Mucosa of stomach (tissue), 1 donor: ENCODE results near the gene BTLA.

ENCODE experiments used
- H3K27me3 ChIP-seq: one replicate; pipeline ENCODE4 v1.7.0; 2013; ENCODE audit warnings: mild to moderate bottlenecking, low read length; ENCODE audit not compliant: control insufficient read depth, insufficient read depth
- H3K36me3 ChIP-seq: one replicate; pipeline ENCODE4 v1.7.0; 2013; ENCODE audit warnings: low read length; ENCODE audit not compliant: control insufficient read depth, insufficient read depth
- H3K4me1 ChIP-seq: one replicate; pipeline ENCODE4 v1.7.0; 2013; ENCODE audit warnings: mild to moderate bottlenecking, low read length; ENCODE audit not compliant: control insufficient read depth, insufficient read depth
- H3K4me3 ChIP-seq: one replicate; pipeline ENCODE4 v1.7.0; 2013; ENCODE audit warnings: low read length
- H3K9ac ChIP-seq: one replicate; pipeline ENCODE4 v1.7.0; 2013; ENCODE audit warnings: mild to moderate bottlenecking, low read length, moderate library complexity
- H3K9me3 ChIP-seq: one replicate; pipeline ENCODE4 v1.7.0; 2013; ENCODE audit warnings: mild to moderate bottlenecking, low read length, moderate library complexity; ENCODE audit not compliant: control insufficient read depth
- donor health status: Pancreatic carcinoma.

Gene BTLA

GRCh38 chr3:112486811-112487505 lies 12.3 kb downstream of the BTLA start:
- Histone ChIP-seq H3K27me3 (no peaks in the 10 kb centered on the region), H3K9me3 (no peaks in the 10 kb centered on the region)

GRCh38 chr3:112484352-112484751 lies 14.9 kb downstream of the BTLA start:
- Histone ChIP-seq H3K4me1 (no peaks in the 10 kb centered on the region), H3K36me3 (no peaks in the 10 kb centered on the region), H3K4me3 (no peak overlapping the region), H3K27me3 (no peaks in the 10 kb centered on the region), H3K9ac (no peak overlapping the region), H3K9me3 (no peaks in the 10 kb centered on the region)

More at GRCh38 chr3:112486811-112487505, 12.3 kb downstream of the BTLA start:
- Histone ChIP-seq H3K4me1 (no peaks in the 10 kb centered on the region), H3K9ac (no peak overlapping the region), H3K36me3 (no peaks in the 10 kb centered on the region), H3K4me3 (no peak overlapping the region)

- no peaks in the 10 kb centered on the region for H3K9me3 ChIP-seq
- no peaks in the 10 kb centered on the region for H3K27me3 ChIP-seq
- no peak overlapping the region for H3K9ac ChIP-seq
- no peak overlapping the region for H3K4me3 ChIP-seq
- H3K4me1 ChIP-seq: no peaks in the 10 kb centered on the region
- no peaks in the 10 kb centered on the region for H3K36me3 ChIP-seq
Measured at GRCh38 chr3:112482675-112483074, 16.6 kb downstream of the BTLA start.

- no peaks in the 10 kb centered on the region for H3K27me3 ChIP-seq
- H3K9me3 ChIP-seq: no peaks in the 10 kb centered on the region
- H3K4me3 ChIP-seq: no peak overlapping the region
- H3K36me3 ChIP-seq: no peaks in the 10 kb centered on the region
- no peak overlapping the region for H3K9ac ChIP-seq
- H3K4me1 ChIP-seq: no peaks in the 10 kb centered on the region
Measured at GRCh38 chr3:112481302-112481721, 18.0 kb downstream of the BTLA start.

- Histone ChIP-seq H3K4me3 (no peak overlapping the region), H3K9ac (no peak overlapping the region), H3K27me3 (no peaks in the 10 kb centered on the region), H3K9me3 (no peaks in the 10 kb centered on the region), H3K36me3 (no peaks in the 10 kb centered on the region), H3K4me1 (no peaks in the 10 kb centered on the region)
Measured at GRCh38 chr3:112477891-112478290, 21.4 kb downstream of the BTLA start.

- no peak overlapping the region for H3K9ac ChIP-seq
- no peaks in the 10 kb centered on the region for H3K4me1 ChIP-seq
- no peaks in the 10 kb centered on the region for H3K9me3 ChIP-seq
- H3K36me3 ChIP-seq: no peaks in the 10 kb centered on the region
- no peak overlapping the region for H3K4me3 ChIP-seq
- no peaks in the 10 kb centered on the region for H3K27me3 ChIP-seq
Measured at GRCh38 chr3:112476346-112476745, 22.9 kb downstream of the BTLA start.

GRCh38 chr3:112474796-112475195 lies 24.5 kb downstream of the BTLA start:
- no peak overlapping the region for H3K9ac ChIP-seq
- H3K36me3 ChIP-seq: no peaks in the 10 kb centered on the region
- no peak overlapping the region for H3K4me3 ChIP-seq
- H3K4me1 ChIP-seq: no peaks in the 10 kb centered on the region
- no peaks in the 10 kb centered on the region for H3K9me3 ChIP-seq
- H3K27me3 ChIP-seq: no peaks in the 10 kb centered on the region

GRCh38 chr3:112472691-112473090 lies 26.6 kb downstream of the BTLA start:
- Histone ChIP-seq H3K4me1 (no peaks in the 10 kb centered on the region), H3K9ac (no peak overlapping the region), H3K36me3 (no peaks in the 10 kb centered on the region), H3K4me3 (no peak overlapping the region), H3K9me3 (no peaks in the 10 kb centered on the region), H3K27me3 (no peaks in the 10 kb centered on the region)

GRCh38 chr3:112471596-112472325 lies 27.5 kb downstream of the BTLA start:
- no peaks in the 10 kb centered on the region for H3K4me1 ChIP-seq
- no peaks in the 10 kb centered on the region for H3K36me3 ChIP-seq
- no peaks in the 10 kb centered on the region for H3K9me3 ChIP-seq
- no peak overlapping the region for H3K4me3 ChIP-seq
- no peaks in the 10 kb centered on the region for H3K27me3 ChIP-seq
- no peak overlapping the region for H3K9ac ChIP-seq

- Histone ChIP-seq H3K4me3 (no peak overlapping the region), H3K9me3 (no peaks in the 10 kb centered on the region), H3K9ac (no peak overlapping the region), H3K27me3 (no peaks in the 10 kb centered on the region), H3K36me3 (no peaks in the 10 kb centered on the region), H3K4me1 (no peaks in the 10 kb centered on the region)
Measured at GRCh38 chr3:112470788-112471187, 28.5 kb downstream of the BTLA start.

- Histone ChIP-seq H3K9ac (no peak overlapping the region), H3K4me1 (no peaks in the 10 kb centered on the region), H3K4me3 (no peak overlapping the region), H3K36me3 (no peaks in the 10 kb centered on the region), H3K9me3 (no peaks in the 10 kb centered on the region), H3K27me3 (no peaks in the 10 kb centered on the region)
Measured at GRCh38 chr3:112469671-112470070, 29.6 kb downstream of the BTLA start.

GRCh38 chr3:112467539-112467938 lies 31.7 kb downstream of the BTLA start:
- Histone ChIP-seq H3K36me3 (no peaks in the 10 kb centered on the region), H3K4me3 (no peak overlapping the region), H3K9me3 (no peaks in the 10 kb centered on the region), H3K4me1 (no peaks in the 10 kb centered on the region), H3K27me3 (no peaks in the 10 kb centered on the region), H3K9ac (no peak overlapping the region)
